Superior temporal gyrus (tissue), 1 donor: ENCODE results near the gene AKAP1.
A peak's percentile ranks its signal among the peaks of the same experiment; 100 is the strongest.

Experiments
- DNase-seq: peaks from one replicate; pipeline ENCODE4 v3.0.0-alpha.2; 2016; ENCODE audit errors: extremely low spot score

Gene AKAP1, protein sequence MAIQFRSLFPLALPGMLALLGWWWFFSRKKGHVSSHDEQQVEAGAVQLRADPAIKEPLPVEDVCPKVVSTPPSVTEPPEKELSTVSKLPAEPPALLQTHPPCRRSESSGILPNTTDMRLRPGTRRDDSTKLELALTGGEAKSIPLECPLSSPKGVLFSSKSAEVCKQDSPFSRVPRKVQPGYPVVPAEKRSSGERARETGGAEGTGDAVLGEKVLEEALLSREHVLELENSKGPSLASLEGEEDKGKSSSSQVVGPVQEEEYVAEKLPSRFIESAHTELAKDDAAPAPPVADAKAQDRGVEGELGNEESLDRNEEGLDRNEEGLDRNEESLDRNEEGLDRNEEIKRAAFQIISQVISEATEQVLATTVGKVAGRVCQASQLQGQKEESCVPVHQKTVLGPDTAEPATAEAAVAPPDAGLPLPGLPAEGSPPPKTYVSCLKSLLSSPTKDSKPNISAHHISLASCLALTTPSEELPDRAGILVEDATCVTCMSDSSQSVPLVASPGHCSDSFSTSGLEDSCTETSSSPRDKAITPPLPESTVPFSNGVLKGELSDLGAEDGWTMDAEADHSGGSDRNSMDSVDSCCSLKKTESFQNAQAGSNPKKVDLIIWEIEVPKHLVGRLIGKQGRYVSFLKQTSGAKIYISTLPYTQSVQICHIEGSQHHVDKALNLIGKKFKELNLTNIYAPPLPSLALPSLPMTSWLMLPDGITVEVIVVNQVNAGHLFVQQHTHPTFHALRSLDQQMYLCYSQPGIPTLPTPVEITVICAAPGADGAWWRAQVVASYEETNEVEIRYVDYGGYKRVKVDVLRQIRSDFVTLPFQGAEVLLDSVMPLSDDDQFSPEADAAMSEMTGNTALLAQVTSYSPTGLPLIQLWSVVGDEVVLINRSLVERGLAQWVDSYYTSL

DNA sequence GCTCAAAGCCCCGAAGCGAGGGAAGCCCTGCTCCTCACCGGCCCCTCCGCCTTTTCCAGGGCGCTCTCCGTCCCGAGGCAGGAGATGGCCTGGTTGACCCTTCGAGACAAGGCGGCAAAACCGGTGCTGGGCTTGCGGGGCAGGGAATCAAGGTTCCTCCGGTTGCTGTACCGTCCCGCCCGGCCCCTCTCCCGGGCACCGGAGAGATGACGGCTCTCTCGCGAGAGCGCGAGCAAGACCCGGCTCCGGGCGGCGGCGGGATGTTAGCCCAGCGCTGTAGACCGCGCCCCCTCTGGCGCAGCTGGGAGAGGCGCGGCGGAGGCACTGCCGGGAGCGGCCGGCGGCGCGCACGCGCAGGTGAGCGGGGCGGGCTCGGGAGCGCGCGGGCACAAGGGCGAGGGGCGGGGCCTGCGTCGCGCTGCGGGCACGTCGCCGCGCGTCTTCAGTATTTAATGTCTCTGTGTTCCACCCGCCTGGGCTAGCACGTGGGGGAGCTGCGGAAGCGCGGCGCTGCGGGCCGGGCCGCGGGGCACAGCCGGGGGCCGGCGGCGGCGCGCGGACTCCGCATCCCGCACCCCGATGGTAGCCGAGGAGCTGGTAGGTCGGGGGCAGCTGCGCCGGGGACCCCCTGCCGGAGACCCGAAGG lies at the start of gene AKAP1:
Gene AKAP1, plus strand, starts transcription at position 445 of the 646 bp plus-strand sequence. CDS start 20,219 bp downstream, outside the sequence.
- DNase-seq, result peak; percentile 92

DNA sequence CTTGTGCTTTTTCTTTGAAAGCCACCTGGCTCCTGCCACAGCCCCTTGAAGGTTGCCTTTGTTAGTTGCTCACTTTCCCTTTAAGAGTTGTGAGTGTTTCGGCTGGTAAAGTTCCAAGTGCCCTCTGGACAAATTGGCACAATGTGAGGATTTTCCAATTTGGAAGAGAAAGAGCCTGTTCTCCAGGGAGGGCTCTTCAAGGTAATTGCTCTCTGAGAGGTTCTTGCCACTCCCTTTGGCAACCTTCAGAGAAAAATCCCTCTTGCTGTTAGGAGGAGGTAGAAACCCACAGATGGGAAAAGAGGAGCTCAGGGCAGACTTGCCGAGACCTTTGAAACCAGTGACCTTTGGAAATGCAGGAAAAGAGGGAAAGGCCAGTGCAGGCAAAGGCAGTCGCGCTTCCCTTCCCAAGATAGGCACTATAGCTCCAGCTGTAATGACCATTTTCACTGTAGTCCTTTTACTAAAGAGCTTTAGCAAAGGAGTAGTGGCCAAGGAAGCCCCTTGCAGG lies 49.0 kb upstream of the AKAP1 start:
- DNase-seq, result no peak

DNA sequence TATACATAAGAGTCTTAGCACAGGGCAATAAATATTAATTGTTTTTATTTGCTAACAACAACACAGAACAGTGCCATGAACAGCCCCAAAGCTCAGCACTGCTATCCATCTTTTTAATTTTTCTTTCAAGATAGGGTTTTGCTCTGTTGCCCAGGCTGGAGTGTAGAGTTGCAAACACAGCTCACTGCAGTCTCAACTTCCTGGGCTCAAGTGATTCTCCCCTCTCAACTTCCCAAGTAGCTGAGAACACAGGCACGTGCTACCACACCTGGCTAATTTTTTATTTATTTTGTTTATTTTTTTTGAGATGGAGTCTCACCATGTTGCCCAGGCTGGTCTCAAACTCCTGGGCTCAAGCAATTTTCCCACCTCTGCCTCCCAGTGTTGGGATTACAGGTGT lies 47.6 kb upstream of the AKAP1 start:
- no peak for DNase-seq

DNA sequence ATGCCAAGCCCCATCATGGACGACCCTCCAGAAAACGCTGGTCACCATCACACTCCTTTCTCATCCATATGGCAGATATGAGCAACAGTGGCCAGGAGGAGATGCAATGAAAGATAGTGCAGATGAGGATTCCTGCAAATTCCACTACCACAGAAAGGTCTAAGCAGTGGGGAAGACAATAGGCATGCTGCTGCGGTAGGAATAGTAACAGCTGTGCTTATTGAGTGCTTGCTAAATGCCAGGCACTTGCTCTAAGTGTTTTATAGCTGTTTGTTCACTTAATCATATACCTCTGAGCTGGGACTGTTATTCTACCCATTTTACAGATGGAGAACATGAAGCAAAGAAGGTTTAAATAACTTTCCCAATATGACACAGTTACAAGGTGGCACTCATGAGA lies 46.6 kb upstream of the AKAP1 start:
- no peak for DNase-seq

DNA sequence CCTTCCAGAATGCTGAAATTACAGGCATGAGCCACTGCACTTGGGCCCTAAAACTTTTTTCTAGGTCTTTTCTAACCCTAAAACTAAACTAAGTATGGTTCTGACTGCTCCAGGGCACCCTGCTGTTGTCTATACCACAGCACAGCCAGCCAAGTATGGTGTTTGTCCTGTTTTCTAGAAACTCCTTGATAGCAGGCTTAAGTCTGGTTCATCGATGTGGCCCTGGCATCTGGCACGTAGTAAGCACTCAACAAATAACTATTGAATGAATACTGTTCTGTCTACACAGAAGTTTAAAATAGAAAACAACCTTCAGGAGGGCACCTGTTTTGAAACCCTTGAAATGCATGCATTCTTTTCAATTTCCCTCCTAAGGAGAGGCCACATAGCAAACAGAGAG lies 44.5 kb upstream of the AKAP1 start:
- no peak for DNase-seq

DNA sequence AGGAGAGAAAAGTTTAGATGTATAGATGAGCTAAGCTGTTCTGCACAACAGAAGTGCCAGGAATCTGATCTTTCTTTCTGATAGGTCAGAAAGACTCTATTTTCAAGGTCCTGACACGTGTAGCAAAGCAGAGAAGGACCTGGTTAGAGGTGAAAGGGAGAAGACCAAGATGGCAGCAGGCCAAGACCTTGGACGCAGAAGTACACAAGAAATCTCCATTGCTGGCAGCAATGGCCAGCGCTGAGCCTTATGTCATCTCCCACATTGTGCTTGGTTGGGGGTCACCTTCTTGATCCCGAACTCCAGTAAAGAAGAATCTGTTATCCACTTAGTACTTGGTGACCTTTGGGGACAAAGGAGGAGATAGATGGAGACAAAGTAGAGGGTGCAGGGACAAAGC lies 41.8 kb upstream of the AKAP1 start:
- DNase-seq, result no peak

DNA sequence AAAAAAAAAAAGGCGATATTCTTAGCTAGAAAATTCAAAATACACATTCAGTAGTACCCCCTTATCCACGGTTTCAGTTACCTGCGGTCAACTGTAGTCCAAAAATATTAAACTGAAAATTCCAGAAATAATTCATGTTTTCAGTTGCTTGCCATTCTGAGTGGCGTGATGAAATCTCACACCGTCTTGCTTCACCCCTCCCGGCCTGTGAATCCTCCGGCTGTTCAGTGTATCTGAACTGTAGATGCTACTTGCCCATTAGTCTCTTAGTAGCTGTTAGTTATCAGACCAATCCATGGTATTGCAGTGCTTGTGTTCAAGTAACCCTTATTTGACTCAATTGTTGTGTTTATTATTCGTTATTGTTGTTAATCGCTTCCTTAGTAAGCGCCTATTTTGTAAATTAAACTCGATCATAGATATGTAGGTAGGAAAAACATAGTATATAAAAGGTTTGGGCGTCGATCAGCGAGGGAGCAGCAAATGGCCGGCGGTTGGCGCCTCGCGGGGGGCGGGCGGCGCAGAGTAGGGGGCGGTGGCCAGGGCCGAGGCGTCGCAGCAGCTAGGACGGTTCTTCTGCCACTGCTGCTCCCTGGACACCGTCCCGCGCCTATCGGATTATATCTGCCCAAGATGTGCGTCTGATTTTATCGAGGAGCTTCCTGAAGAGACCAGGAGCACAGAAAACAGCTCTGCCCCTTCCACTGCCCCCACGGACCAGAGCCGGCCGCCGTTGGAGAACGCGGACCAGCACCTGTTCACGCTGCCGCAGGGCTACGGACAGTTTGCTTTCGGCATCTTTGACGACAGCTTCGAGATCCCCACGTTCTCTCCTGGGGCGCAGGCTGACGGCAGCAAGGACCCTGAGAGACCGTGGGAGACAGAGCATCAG lies 39.8 kb upstream of the AKAP1 start:
- no peak for DNase-seq

DNA sequence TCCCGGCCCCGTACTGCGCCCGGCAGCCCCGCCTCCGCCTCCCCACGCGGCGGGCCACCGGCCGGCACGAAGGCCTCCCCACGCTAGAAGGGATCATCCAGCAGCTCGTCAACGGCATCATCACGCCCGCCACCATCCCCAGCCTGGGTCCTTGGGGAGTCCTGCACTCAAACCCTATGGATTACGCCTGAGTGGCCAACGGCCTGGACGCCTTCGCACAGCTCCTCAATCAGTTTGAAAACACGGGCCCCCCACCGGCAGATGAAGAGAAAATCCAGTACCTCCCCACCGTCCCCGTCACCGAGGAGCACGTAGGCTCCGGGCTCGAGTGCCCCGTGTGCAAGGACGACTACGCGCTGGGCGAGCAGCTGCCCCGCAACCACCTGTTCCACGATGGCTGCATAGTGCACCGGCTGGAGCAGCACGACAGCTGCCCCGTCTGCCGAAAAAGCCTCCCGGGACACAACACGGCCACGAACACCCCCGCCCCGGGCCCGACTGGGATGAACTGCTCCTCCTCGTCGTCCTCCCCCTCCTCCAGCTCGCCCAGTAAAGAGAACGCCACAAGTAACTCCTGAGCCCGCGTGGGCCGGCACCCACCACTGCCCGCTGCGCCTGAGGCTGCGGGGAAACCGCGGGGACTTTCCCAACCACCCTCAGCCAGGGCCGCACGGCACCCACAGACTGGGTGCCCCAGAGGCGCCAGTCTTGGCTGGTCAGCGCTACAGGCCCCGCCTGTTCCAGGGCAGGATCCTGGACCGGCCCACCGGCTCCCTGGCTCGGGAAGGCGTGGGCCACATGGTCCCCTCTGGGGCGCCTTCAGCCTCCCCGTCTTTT lies 39.0 kb upstream of the AKAP1 start:
- DNase-seq, result no peak

DNA sequence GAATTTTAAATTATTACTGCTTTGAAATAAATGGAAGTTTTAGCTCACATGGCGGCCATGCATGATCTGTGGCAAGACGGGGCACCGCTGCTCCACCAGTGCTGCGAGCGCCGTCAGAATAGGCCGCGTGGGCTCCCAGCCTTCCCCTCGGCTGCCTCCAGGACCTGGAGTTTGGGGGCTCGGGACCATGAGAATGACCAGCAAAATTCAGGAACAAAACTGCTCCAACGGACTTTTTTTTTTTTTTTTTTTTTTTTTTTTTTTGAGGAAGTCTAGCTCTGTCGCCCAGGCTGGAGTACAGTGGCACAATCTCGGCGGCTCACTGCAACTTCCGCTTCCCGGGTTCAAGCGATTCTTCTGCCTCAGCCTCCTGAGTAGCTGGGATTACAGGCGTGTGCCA lies 38.3 kb upstream of the AKAP1 start:
- DNase-seq, result no peak

DNA sequence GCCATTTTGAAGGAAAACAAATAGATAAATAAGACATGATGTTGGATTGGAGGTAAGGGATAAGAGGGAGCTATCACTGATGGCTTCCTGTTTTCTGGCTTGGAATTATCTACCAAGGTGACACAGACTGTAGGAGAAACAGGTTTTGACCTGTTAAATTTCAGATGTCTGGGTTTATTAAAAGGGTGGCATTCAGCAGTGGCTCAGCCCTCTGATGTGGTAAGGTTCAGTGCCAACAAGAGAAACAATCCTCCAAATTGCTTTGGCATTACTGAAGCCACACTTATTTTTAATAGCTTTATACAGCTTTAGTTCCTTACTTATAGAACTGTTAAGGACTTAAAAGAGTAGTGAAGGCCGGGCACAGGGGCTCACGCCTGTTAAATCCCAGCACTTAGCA lies 37.0 kb upstream of the AKAP1 start:
- no peak for DNase-seq

DNA sequence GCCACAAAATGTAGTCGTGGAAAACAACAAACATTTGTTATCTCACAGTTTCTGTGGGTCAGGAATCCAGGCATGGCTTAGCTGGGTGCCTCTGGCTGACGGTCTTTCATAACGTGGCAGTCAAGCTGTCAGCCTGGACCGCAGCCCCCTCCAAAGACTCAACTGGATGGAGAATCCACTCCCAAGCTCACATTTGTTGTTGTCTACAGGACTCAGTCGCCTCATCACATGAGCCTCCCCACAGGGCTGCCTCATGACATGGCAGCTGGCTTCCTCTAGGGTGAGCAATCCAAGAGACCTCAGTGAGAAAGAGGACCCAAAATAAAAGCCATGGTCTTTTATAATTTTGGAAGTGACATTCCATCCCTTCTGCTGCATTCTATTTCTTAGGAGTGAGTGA lies 34.7 kb upstream of the AKAP1 start:
- DNase-seq, result no peak

DNA sequence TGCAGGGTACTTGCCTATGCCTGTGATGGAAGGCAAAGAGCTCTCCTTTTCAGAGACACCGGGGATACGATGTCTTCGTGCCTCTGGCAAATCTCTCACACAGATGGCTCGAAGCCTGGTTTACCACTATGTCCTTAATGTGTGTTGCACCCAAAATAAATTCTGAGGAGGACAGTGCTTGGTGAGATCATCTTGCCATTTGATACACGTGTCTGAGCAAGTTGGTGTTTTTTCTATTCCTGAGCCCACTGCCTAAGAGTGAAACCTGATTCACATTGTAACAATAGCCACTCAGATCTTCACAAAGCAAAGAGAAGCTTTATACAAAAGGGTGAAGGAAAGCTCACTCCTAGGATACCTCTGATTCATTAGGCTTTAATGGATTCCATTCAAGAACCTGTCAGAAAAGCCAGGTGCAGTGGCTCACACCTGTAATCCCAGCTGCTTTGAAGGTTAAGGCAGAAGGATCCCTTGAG lies 33.1 kb upstream of the AKAP1 start:
- peak; percentile 40 for DNase-seq

DNA sequence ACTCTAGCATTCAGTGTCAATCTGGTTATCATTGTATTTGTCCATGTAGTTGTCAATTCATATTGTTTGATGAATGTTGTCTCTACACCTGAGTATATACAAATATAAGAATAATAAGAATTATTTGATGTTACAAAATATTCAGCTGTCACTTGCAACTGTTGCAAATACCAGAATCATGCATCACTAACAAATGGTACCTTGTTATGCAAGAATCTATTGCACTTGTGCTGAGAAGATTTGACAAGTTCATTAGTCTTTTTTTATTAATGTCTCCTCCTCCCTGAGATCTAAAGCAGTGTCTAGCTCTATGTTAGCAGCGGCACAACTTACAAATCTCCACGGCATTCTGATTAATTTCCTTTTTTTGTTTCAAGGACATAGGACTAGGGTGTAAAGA lies 22.2 kb upstream of the AKAP1 start:
- DNase-seq, result no peak

DNA sequence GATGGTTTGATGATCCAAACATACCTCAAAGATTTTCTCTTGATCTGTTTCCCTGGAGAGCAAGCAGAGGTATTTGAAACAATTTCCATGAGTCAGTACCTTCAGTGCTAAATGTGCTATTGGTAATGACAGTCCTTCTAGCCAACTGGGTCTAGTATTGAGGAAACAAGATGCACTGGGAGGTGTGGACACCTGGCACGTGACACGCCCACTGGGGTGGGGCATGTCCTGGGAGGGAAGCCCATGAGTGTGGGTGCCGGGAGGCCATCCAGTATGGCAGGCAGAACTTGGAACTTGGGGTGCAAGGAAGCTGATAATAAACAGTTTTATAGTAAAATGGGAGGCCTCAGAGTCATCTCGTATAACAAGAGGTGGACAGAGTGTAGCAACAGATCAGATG lies 17.9 kb upstream of the AKAP1 start:
- DNase-seq, result no peak

DNA sequence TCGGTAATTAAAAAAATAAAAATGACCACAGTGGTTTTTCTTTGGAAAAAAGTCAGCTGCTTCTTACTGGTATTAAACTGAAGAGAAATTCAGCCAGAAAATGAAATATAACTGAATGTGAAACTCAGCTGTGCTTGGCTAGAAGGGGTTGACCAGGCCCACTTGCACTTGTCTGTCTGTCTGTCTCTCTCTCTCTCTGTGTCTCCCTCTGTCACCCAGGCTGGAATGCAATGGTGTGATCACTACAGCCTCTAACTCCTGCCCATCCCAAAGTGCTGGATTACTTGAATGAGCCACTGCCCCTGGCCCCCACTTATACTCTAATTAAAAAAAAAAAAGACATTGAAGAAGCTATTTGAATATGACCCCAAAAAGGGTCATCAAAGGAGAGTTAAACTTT lies 17.3 kb upstream of the AKAP1 start:
- DNase-seq, result no peak

DNA sequence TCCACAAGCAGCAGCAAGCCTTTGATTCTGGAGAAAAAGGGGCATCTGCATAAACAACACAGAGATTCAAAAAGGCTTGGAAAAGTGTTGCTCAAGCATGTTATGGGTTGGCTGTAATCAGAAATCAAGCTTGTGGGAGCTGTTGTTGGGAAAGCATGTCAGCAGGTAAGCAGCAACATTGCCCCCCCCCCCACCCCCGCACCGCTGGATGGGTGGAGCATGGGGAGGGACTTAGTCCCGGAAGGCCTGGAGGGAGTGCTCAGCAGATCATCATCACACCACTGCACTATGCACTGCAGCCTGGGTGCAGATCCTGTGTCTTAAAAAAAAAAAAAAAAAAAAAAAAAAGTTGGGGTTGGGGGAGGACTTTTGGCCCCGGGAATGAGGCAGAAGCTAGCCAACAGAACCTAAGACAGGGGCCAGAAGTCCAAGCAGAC lies 16.8 kb upstream of the AKAP1 start:
- DNase-seq, result no peak

DNA sequence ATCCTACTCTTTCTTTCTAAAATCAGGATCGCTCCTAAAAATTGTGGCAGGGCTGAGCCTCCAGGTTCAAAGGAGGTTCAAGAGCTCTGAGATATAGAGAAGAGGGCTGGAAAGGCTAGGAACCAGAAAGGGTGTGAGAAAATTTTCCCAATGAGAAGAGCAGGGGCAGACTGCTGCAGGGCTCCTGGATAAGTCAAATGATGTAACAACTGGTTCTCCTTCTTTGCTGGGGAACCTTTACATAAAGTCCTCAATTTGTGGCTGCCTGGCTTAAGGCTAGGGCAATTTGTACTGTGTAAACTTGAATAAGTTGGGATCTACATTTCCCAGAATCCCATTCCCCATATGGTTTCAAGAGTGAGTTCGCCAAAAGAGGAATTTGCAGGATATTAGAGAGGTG lies 16.3 kb upstream of the AKAP1 start:
- DNase-seq, result no peak

DNA sequence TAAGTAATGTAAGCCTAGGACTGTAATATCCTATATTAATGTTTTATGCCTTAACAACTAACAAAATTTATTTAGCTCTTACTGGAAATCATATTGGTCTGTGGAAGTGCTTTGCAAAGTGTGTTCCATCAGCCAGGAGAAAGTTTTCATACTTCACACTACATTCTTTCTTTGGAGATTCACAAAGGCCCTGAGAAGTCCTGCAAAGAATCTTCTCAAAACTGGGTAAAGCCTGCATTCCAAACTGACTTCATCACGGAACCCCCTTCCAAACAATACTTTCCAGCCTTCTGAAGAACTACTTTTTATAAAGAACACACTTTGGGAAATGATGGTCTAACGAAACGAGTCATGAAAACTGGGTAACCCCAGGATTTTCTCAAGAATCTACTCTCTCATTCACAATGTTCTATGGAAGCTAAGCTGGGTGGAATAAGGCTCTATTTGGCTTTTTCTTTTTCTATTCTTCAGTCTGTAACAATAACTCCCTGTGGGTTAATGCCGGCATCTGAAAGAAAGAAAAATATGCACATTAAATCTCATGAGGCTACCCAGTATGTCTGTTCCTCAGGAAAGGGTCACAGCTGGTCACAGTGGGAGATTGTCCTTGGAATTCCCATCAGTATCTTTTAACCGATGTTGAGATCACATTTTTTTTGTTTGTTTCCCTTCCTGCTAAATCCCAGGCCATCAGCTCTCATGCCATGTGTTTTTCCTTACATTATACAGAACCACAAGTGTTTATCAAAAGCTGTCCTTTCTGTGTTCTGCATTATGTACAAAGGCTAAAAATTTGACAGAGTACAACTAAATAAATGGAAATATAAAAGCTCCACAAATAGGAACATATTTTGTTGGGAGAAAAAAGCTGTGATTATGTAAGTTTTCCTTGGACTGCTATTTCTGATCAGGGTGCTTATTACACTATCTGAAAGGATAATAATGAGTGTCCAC lies 12.8 kb upstream of the AKAP1 start:
- no peak for DNase-seq

DNA sequence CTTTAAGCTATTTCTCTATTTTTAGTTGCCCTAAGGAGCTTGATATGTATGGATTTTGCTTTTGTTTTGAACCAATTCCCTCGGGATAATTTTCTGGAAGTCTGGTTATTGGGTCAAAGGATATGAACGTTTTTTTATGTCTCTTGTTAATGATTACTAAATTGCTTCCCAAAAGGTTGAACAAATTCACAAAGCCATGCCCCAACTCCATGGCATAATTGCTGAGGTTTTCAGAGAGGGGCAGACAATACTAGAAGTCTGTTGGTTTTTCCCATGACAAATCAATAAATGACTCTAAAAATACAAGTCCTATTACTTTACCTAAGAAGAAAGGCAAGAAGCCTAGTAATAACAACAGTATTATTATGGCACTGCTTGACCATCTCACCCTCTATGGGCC lies 11.4 kb upstream of the AKAP1 start:
- no peak for DNase-seq
